NCI-H187 treated with DMSO at 0.1 percent for 48 hours (cell line): ENCODE results near the gene GNAS-AS1.

Experiments used
- DNase-seq: peaks from one replicate; lab custom pipeline; 2025; lab: John Stamatoyannopoulos, UW

GNAS-AS1 gene

GRCh38 chr20:58884966-58885365, 34.3 kb upstream of the GNAS-AS1 start:
- no peak for DNase-seq

GRCh38 chr20:58883241-58883691, 32.6 kb upstream of the GNAS-AS1 start:
- DNase-seq = no peak

- no peak for DNase-seq
These were observed 32.0 kb upstream of the GNAS-AS1 start for GRCh38 chr20:58882704-58883089.

GRCh38 chr20:58880994-58881752, 30.5 kb upstream of the GNAS-AS1 start:
- no peak for DNase-seq

- no peak for DNase-seq
These were observed 29.7 kb upstream of the GNAS-AS1 start for GRCh38 chr20:58880441-58880840.

GRCh38 chr20:58878399-58878798, 27.7 kb upstream of the GNAS-AS1 start:
- DNase-seq = no peak

- DNase-seq = no peak
These were observed 27.3 kb upstream of the GNAS-AS1 start for GRCh38 chr20:58877976-58878360.

GRCh38 chr20:58877050-58877975, 26.6 kb upstream of the GNAS-AS1 start:
- DNase-seq = peak; percentile 24

- no peak for DNase-seq
These were observed 25.7 kb upstream of the GNAS-AS1 start for GRCh38 chr20:58876437-58876836.

- DNase-seq = no peak
These were observed 24.9 kb upstream of the GNAS-AS1 start for GRCh38 chr20:58875541-58876134.

GRCh38 chr20:58875111-58875510, 24.4 kb upstream of the GNAS-AS1 start:
- no peak for DNase-seq

- no peak for DNase-seq
These were observed 23.8 kb upstream of the GNAS-AS1 start for GRCh38 chr20:58874469-58874868.

GRCh38 chr20:58871533-58872102, 20.9 kb upstream of the GNAS-AS1 start:
- no peak for DNase-seq

- DNase-seq = peak; percentile 52
These were observed 19.8 kb upstream of the GNAS-AS1 start for GRCh38 chr20:58870293-58871014.

GRCh38 chr20:58869662-58870227, 19.0 kb upstream of the GNAS-AS1 start:
- no peak for DNase-seq

GRCh38 chr20:58868795-58869194, 18.1 kb upstream of the GNAS-AS1 start:
- DNase-seq = no peak

- no peak for DNase-seq
These were observed 16.5 kb upstream of the GNAS-AS1 start for GRCh38 chr20:58867211-58867610.

- no peak for DNase-seq
These were observed 15.1 kb upstream of the GNAS-AS1 start for GRCh38 chr20:58865843-58866242.

GRCh38 chr20:58864346-58864745, 13.6 kb upstream of the GNAS-AS1 start:
- no peak for DNase-seq

- no peak for DNase-seq
These were observed 12.5 kb upstream of the GNAS-AS1 start for GRCh38 chr20:58863044-58863790.
